Islet of Langerhans (tissue), 1 donor: Measurements from ENCODE around the gene SYTL2.
A peak's percentile ranks its signal among the peaks of the same experiment; 100 is the strongest.

Source experiments
- FAIRE-seq: peaks from one replicate; lab custom pipeline; 2011; peaks lifted over from hg19 to GRCh38; lab: Jason Lieb, UNC

Gene SYTL2

DNA sequence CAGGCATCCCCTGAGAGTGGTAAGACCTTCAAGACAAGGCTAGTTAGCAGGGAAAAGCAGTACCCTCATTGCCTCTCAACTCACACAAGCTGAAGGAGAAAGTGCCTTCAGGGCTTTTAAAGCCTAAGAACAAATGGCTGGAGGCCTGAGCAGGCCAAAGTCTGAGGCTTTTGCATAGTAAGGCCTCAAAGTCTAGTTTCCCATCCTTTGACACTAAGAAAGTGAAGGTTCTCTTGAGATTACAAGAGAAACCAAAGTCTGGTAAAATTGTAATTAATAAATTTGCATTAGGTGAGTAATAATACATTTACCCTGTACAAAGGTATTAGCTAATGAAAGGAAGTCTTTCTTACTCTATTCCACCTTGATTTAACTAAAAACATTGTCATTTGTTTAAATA, 78.0 kb downstream of the SYTL2 start:
- FAIRE-seq = no peak

GRCh38 chr11:85726381-85726780, 84.6 kb downstream of the SYTL2 start:
- FAIRE-seq = no peak

GRCh38 chr11:85725510-85726258, 85.3 kb downstream of the SYTL2 start:
- FAIRE-seq = no peak

GRCh38 chr11:85724748-85725465, 86.0 kb downstream of the SYTL2 start:
- no peak for FAIRE-seq

- no peak for FAIRE-seq
Observed at GRCh38 chr11:85723088-85723487, 87.9 kb downstream of the SYTL2 start.

GRCh38 chr11:85721191-85721590, 89.8 kb downstream of the SYTL2 start:
- FAIRE-seq = no peak

GRCh38 chr11:85718991-85719807, 91.7 kb downstream of the SYTL2 start:
- FAIRE-seq = peak; percentile 79

DNA sequence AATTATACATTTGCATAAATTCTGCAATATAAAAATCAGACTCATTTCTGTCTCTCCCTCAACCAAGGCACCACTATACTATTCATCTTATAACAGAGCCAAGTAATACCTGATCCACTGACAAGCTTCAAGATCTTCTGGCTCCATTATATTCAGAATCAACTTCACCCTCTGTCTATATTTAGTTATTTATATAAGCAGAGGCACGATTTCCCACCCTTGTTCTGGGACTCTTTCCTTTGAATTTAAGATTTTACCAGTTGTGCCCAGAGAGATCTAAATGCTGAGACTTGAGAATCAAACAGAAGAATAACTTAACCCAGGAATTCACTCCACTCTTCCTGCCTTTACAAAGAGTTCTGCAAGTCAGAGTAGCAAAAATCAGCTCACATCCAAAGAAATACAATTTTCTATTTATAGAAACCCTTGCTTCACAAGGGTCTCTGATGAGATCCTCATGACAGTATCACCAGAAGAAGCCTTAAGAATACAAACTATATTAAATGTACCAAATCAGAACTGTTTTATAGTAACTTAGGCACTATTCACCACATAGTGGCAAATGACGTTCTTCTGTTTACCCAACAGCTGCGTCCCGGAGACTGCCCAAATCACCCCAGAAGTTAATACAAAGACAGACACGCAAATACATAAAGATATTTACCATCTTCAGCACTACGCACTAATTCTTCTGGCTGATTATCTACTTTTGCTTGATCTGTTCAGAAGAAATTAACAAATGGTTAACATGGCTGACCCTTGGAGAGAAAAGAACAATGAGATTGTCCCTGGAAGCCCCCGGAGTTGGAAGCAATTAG, 92.6 kb downstream of the SYTL2 start:
- FAIRE-seq = no peak

DNA sequence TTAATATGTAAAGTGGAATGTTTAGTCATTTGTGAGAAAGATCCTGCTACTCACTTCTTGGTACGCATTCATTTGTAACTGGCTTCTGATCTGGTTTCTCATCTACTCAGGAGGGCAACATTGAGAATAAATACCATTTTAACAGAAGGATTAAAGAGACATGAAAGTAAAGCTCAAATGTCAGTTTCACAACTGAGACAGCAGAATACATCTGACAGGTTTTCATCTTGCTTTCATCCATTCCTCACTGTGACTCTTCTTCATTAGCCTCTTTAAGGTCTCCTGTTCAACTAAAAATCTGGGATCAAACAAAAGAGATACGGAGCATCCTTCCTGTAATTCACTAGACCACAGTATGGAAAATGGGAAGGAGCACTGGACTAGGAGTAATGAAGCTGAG, 93.5 kb downstream of the SYTL2 start:
- FAIRE-seq = no peak

DNA sequence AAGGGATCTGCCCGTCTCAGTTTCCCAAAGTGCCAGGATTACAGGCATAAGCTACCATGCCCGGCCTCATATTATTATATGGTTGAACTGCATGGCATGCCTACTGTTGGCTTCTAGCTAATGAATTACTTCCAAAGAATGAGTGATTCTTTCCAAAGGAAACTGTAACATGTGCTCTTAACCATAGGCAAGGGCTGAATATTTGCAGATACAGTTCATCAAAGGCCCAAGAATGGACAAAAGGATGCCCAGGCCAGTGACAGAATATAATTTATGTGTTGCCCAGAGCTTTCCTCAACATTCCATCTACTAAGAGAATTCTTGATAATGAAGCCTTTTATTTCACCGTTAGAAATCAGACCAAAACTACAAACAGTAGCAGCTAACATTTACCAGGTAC, 98.0 kb downstream of the SYTL2 start:
- no peak for FAIRE-seq

DNA sequence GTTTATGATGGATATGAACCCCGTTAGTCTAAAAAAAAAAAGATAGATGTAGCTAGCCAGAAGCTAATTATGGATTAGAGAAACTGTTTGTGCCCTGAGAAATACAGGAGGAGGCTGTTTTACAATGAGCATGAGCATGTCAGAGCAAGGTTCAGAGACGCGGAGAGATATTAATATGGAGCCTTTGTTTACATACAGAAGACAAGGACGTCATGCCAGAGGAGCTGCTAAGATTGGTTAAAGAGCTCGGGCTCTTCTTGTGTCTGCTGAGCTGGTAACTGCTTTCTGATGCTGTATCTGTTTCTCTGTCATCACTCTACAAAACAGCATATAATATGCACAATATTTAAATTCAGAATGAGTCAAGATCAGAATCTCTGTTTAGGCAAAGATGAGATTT, 100.0 kb downstream of the SYTL2 start:
- no peak for FAIRE-seq

- FAIRE-seq = no peak
Observed at GRCh38 chr11:85709941-85710702, 100.8 kb downstream of the SYTL2 start.

DNA sequence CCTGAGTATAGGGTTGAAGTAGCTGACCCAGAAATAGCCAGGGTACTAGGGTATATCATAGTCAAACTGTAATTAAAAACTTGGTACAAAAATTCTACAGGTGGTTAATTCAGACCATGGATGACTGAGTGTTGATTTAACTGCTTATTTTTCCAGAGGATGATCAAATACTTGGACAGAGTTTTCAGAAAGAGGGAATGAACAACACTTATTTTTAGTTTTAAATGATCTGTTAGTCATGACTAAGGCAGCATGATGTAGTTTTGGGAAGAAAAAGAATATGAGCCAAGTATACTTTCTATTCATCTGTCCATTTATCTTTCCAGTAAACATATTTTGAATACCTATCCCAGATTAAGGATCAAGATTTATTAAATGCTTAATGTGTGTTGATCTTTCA, 105.1 kb downstream of the SYTL2 start:
- FAIRE-seq = no peak

DNA sequence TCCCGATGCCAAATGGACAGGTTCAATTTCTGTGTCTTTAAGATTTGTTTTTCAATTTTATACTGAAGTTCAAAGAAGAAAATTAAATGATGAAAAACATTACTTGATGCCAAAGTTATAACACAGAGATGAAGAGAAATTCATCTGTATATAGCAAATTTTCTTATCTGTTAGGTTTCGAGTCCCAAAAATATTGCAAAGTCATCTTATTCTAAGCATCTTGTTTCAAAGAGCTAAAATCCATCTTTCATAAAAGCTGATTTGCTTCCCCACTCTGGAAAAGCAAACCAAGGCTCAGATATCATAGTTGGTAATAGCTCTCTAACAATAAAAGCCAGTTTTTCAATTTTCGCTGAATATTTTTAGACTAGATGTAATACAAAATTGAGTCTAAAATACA, 106.0 kb downstream of the SYTL2 start:
- no peak for FAIRE-seq

- FAIRE-seq = no peak
Observed at GRCh38 chr11:85699957-85700741, 110.8 kb downstream of the SYTL2 start.

- FAIRE-seq = no peak
Observed at GRCh38 chr11:85698195-85698594, 112.7 kb downstream of the SYTL2 start.

DNA sequence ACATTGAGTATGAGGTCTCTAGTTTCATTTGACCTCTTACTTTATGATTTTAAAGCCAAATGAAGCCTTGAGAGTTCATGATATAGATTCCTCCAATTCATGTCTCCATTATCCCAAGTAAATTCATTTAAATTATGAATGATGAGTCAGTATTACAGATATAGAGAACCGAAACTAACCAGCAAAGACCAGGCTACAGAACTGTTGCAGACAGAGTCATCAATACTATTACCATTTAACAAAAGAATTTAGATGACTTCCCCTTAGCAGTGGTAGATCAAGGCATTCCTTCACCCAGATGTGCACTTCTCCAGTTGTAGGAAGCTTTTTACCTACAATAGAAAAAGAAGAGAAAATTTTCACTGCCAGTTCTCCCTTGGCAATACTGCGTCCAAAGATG, 113.2 kb downstream of the SYTL2 start:
- FAIRE-seq = no peak

GRCh38 chr11:85695546-85695945, 115.4 kb downstream of the SYTL2 start:
- no peak for FAIRE-seq

DNA sequence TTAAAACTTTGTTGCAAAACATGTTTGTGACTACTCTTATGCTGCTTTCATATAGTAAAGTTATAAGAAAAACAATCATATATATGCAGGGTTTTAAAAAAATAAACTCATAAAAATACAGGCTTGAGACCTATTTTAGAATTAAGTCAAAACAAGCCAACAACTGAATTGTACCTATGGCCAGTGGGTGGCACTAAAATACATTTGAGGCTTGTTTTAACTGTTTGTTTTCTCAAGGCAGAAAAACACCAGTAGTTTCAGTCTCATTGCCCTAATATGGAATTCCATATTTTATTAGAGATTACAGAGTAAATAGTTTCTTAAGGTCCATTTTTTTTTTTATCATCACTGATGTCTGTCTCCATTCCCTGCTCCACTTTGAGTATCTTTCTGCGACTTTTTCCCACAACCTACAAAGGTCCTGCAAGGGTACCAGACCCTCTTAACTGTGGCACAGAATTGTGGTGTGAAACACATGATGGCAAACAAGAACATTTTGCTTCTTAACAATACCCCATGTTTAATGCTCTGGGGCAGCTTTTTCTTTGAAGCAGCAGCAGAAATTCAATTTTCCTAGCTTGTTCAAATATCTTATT, 116.5 kb downstream of the SYTL2 start:
- peak; percentile 86 for FAIRE-seq

DNA sequence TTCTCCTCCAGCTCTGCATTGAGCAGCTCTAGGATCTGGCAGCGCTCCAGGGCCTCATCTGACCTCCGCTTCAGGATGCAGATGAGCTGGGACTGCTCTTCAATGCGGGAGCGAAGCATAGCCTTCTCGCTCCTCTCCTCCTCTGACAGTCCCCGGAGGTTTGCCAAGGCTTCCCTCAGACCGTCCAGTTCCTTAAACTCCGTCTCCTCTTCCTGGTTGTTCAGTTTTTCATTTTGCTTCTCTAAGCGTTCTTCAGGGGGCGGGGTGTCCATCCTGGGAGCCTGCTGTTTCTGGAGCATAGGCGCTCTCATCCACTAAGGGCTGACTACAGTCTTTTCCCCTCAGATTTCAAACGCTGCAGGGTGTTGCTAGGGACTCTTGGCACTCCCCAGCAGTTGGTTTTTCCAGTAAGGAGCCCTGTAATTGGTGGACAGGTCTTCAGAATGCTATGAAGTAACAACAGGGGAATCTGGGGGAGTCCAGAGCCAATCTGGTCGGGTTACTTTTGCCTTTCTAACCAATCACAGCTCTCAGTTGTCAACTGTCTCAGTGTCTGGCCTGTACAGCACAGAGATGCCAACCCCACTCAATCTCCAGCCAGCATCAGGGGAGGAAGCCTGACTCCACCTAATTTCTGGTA, 125.0 kb downstream of the SYTL2 start, which contains the start of gene CCDC89:
CCDC89 (minus strand) TSS at position 376 of the 640 bp plus-strand sequence; CDS start at position 311, 65 bp downstream.
- FAIRE-seq = no peak
